Neural cell (in vitro differentiated cells): ENCODE data around the gene GALNT16. TPM values are rescaled to one million over a fixed set of nuclear protein-coding genes. Genes with fewer than 3 reads are reported as not detected.

Experiments
- H2AFZ ChIP-seq: fragments of 200-600, 300-800 bp; sonication (generic), shearing (Covaris generic); 2 replicates; pipeline ENCODE4 v1.6.0; 2014; ENCODE audit warnings: low read depth, mild to moderate bottlenecking, antibody characterized with exemption, low read length, moderate library complexity
- H3F3A ChIP-seq: fragments of 200-600 bp; shearing (Covaris generic); 2 replicates; pipeline ENCODE4 v1.6.1; 2016; ENCODE audit warnings: mild to moderate bottlenecking, moderate library complexity, mixed read lengths, antibody characterized with exemption, low read length; ENCODE audit not compliant: insufficient read depth, poor library complexity, severe bottlenecking
- H3K27ac ChIP-seq: fragments of 200-600, 300-800 bp; sonication (generic), shearing (Covaris generic); 2 replicates; pipeline ENCODE4 v1.5.1; 2014; ENCODE audit warnings: mild to moderate bottlenecking, low read length, moderate library complexity
- H3K27me3 ChIP-seq: fragments of 300-800, 200-600 bp; sonication (generic), shearing (Covaris generic); 2 replicates; pipeline ENCODE4 v1.6.0; 2014; ENCODE audit warnings: mild to moderate bottlenecking, low read depth, low read length, moderate library complexity; ENCODE audit not compliant: insufficient read depth
- H3K36me3 ChIP-seq: fragments of 300-800, 200-600 bp; sonication (generic), shearing (Covaris generic); 2 replicates; pipeline ENCODE4 v1.5.1; 2014; ENCODE audit warnings: mild to moderate bottlenecking, antibody characterized with exemption, low read length, moderate library complexity; ENCODE audit not compliant: insufficient read depth
- H3K4me2 ChIP-seq: fragments of 300-800, 200-600 bp; sonication (generic), shearing (Covaris generic); 2 replicates; pipeline ENCODE4 v1.6.0; 2014; ENCODE audit warnings: mild to moderate bottlenecking, low read length
- H3K4me3 ChIP-seq: fragments of 300-800, 200-600 bp; sonication (generic), shearing (Covaris generic); 2 replicates; pipeline ENCODE4 v1.5.1; 2014; ENCODE audit warnings: mild to moderate bottlenecking, low read length, moderate library complexity
- H3K79me2 ChIP-seq: fragments of 200-600 bp; shearing (Covaris generic); replicated peaks from 2 replicates; pipeline ENCODE4 v1.6.0; 2014; ENCODE audit warnings: mild to moderate bottlenecking, low read length, moderate library complexity; ENCODE audit not compliant: insufficient read depth
- H3K9ac ChIP-seq: fragments of 300-800, 200-600 bp; sonication (generic), shearing (Covaris generic); 2 replicates; pipeline ENCODE4 v1.6.1; 2016; ENCODE audit warnings: mild to moderate bottlenecking, low read length, mixed read lengths
- H3K9me2 ChIP-seq: fragments of 200-600 bp; shearing (Covaris generic); 2 replicates; pipeline ENCODE4 v1.6.1; 2016; ENCODE audit warnings: mild to moderate bottlenecking, low read length, mixed read lengths; ENCODE audit not compliant: insufficient read depth
- H3K9me3 ChIP-seq: fragments of 200-600, 300-800 bp; sonication (generic), shearing (Covaris generic); 2 replicates; pipeline ENCODE4 v1.6.1; 2016; ENCODE audit warnings: mild to moderate bottlenecking, mixed run types, low read length, moderate library complexity, mixed read lengths
- H4K20me1 ChIP-seq: fragments of 200-600 bp; shearing (Covaris generic); 2 replicates; pipeline ENCODE4 v1.6.1; 2016; ENCODE audit warnings: mild to moderate bottlenecking, mixed run types; ENCODE audit not compliant: insufficient read depth
- CTCF ChIP-seq: fragments of 450-650 bp; IDR thresholded peaks from 2 replicates; pipeline ENCODE4 v1.5.1; 2014; ENCODE audit warnings: antibody characterized with exemption, mild to moderate bottlenecking, moderate library complexity; ENCODE audit not compliant: poor library complexity, severe bottlenecking
- EP300 ChIP-seq: fragments of 450-650 bp; conservative IDR thresholded peaks from 2 replicates; pipeline ENCODE4 v1.6.1; 2014; ENCODE audit warnings: antibody characterized with exemption, mild to moderate bottlenecking, moderate library complexity; ENCODE audit not compliant: poor library complexity, severe bottlenecking
- EZH2 ChIP-seq: fragments of 200-600, 300-800 bp; shearing (Covaris generic), sonication (generic); IDR thresholded peaks from 2 replicates; pipeline ENCODE4 v1.6.1; 2014; ENCODE audit warnings: antibody characterized with exemption, low read length, borderline replicate concordance, mild to moderate bottlenecking; ENCODE audit not compliant: insufficient read depth, poor library complexity, severe bottlenecking
- MXI1 ChIP-seq: fragments of 450-650 bp; conservative IDR thresholded peaks from 2 replicates; pipeline ENCODE4 v1.6.1; 2014; ENCODE audit warnings: antibody characterized with exemption, mild to moderate bottlenecking; ENCODE audit not compliant: poor library complexity, severe bottlenecking
- POLR2AphosphoS5 ChIP-seq: IDR thresholded peaks from 2 replicates; pipeline ENCODE4 v1.6.1; 2012
- RAD21 ChIP-seq: fragments of 450-650 bp; conservative IDR thresholded peaks from 2 replicates; pipeline ENCODE4 v1.6.1; 2014; ENCODE audit warnings: antibody characterized with exemption, mild to moderate bottlenecking, moderate library complexity
- REST ChIP-seq: IDR thresholded peaks from 2 replicates; pipeline ENCODE4 v1.6.1; 2012; ENCODE audit warnings: borderline replicate concordance
- SMC3 ChIP-seq: fragments of 450-650 bp; conservative IDR thresholded peaks from 2 replicates; pipeline ENCODE4 v1.6.1; 2014; ENCODE audit warnings: antibody characterized with exemption, mild to moderate bottlenecking, moderate library complexity; ENCODE audit not compliant: poor library complexity
- TAF1 ChIP-seq: IDR thresholded peaks from 2 replicates; pipeline ENCODE4 v1.6.1; 2012; ENCODE audit warnings: low read depth
- polyA plus RNA-seq: library from polyadenylated mRNA; depleted of rRNA; stranded (reverse); fragments of >200 nt; gene quantifications from 2 replicates; pipeline ENCODE4 v1.2.3, GENCODE V29; 2014

Gene GALNT16
- polyA plus RNA-seq, 1 donor from 2014 or later: 23.8 TPM

- H3K27ac ChIP-seq: no peak overlapping the region
These were observed 29.2 kb downstream of the GALNT16 start for GRCh38 chr14:69288956-69289705.

More at GRCh38 chr14:69288956-69289705, 29.2 kb downstream of the GALNT16 start:
- Histone ChIP-seq H3K9me3 (no peaks in the 10 kb centered on the region), H2AFZ (no peak overlapping the region), H4K20me1 (no peaks in the 10 kb centered on the region), H3K4me3 (no peak overlapping the region), H3K4me2 (no peak overlapping the region), H3F3A (no peaks in the 10 kb centered on the region), H3K9me2 (no peaks in the 10 kb centered on the region), H3K9ac (no peak overlapping the region), H3K36me3 (no peaks in the 10 kb centered on the region), H3K79me2 (no peaks in the 10 kb centered on the region), H3K27me3 (no peaks in the 10 kb centered on the region)
- TF ChIP-seq SMC3 (no peak), REST (no peak), TAF1 (no peak), POLR2AphosphoS5 (no peak), EP300 (no peak), CTCF (no peak), EZH2 (no peak), MXI1 (no peak), RAD21 (no peak)
